NCI-H1105 (cell line): ENCODE results near the gene MLKL.
"Not testable (repeated sequence)": the region's sequence is repeated elsewhere in the genome, so short reads cannot be mapped to it uniquely, and the experiment has no call there.

Experiments
- DNase-seq: peaks from one replicate; lab custom pipeline; 2025; lab: John Stamatoyannopoulos, UW

MLKL gene

GRCh38 chr16:74732707-74733350 lies 32.2 kb upstream of the MLKL start:
- DNase-seq: no peak

- no peak for DNase-seq
Measured at GRCh38 chr16:74731853-74732477, 31.3 kb upstream of the MLKL start.

GRCh38 chr16:74729783-74730683 lies 29.4 kb upstream of the MLKL start:
- no peak for DNase-seq

- no peak for DNase-seq
Measured at GRCh38 chr16:74727903-74728302, 27.2 kb upstream of the MLKL start.

- DNase-seq: no peak
Measured at GRCh38 chr16:74726716-74727115, 26.1 kb upstream of the MLKL start.

- DNase-seq: no peak
Measured at GRCh38 chr16:74725651-74726455, 25.2 kb upstream of the MLKL start.

GRCh38 chr16:74724820-74725549 lies 24.3 kb upstream of the MLKL start:
- DNase-seq: no peak

- no peak for DNase-seq
Measured at GRCh38 chr16:74723256-74723655, 22.6 kb upstream of the MLKL start.

GRCh38 chr16:74722156-74722555 lies 21.5 kb upstream of the MLKL start:
- DNase-seq: not testable (repeated sequence)

- DNase-seq: no peak
Measured at GRCh38 chr16:74721716-74722115, 21.1 kb upstream of the MLKL start.

- no peak for DNase-seq
Measured at GRCh38 chr16:74720579-74720978, 19.9 kb upstream of the MLKL start.

GRCh38 chr16:74718741-74719610 lies 18.3 kb upstream of the MLKL start:
- DNase-seq: no peak

GRCh38 chr16:74718140-74718539 lies 17.5 kb upstream of the MLKL start:
- DNase-seq: no peak

GRCh38 chr16:74717367-74717766 lies 16.7 kb upstream of the MLKL start:
- no peak for DNase-seq

GRCh38 chr16:74716355-74716754 lies 15.7 kb upstream of the MLKL start:
- no peak for DNase-seq

GRCh38 chr16:74713876-74714275 lies 13.2 kb upstream of the MLKL start:
- DNase-seq: no peak

- no peak for DNase-seq
Measured at GRCh38 chr16:74713325-74713724, 12.7 kb upstream of the MLKL start.

- no peak for DNase-seq
Measured at GRCh38 chr16:74711938-74712337, 11.3 kb upstream of the MLKL start.

- DNase-seq: no peak
Measured at GRCh38 chr16:74710401-74710800, 9.7 kb upstream of the MLKL start.

GRCh38 chr16:74709441-74709877 lies 8.8 kb upstream of the MLKL start:
- peak; percentile 15 for DNase-seq

- DNase-seq: no peak
Measured at GRCh38 chr16:74700116-74700437, 585 bp downstream of the MLKL start.
